K562 (cell line): ENCODE results near the gene TGFBR1. TPM values are rescaled to one million over a fixed set of nuclear protein-coding genes. Genes with fewer than 3 reads are reported as not detected.

Source experiments
- ADNP ChIP-seq: fragments of 200-800 bp; sonication (Bioruptor generic); IDR thresholded peaks from 2 replicates; pipeline ENCODE4 v1.6.1; 2016; ENCODE audit warnings: missing genetic modification characterization, missing compliant biosample characterization
- BMI1 ChIP-seq: fragments of 150-350 bp; IDR thresholded peaks from 2 replicates; pipeline ENCODE4 v1.6.1; 2014; ENCODE audit warnings: low read length
- HDAC1 ChIP-seq, 2 experiments: fragments of 450-650 bp; IDR thresholded peaks; 2 replicates each; pipeline ENCODE4 v1.6.1; 2016 to 2017; ENCODE audit warnings: inconsistent platforms in 1 of 2, mild to moderate bottlenecking in 1 of 2, moderate library complexity in 1 of 2
- KAT7 ChIP-seq: sonication (generic); formaldehyde crosslinking; IDR thresholded peaks from 2 replicates; pipeline ENCODE4 v1.8.0; 2022; ENCODE audit warnings: missing genetic modification reagents, mild to moderate bottlenecking, borderline replicate concordance
- PHF20 ChIP-seq: fragments of 450-650 bp; IDR thresholded peaks from 2 replicates; pipeline ENCODE4 v1.6.1; 2018; ENCODE audit not compliant: partially characterized antibody
- RCOR1 ChIP-seq, 2 experiments: IDR thresholded peaks; 2 replicates each; pipeline ENCODE4 v1.6.1; 2012; ENCODE audit warnings: low read depth in 2 of 2, low read length in 2 of 2, borderline replicate concordance in 1 of 2, improper control_type of control experiment in 1 of 2
- SAP30 ChIP-seq: fragments of 200-600 bp; sonication (generic); IDR thresholded peaks from 2 replicates; pipeline ENCODE4 v1.6.1; 2012; ENCODE audit warnings: borderline replicate concordance, low read depth, mild to moderate bottlenecking, moderate library complexity, low read length, control low read depth, inconsistent platforms; ENCODE audit not compliant: insufficient read depth, poor library complexity, severe bottlenecking
- SRF ChIP-seq, 2 experiments: fragments of 250-450, 450-650 bp in 1 of 2; sonication (Bioruptor Pico) in 1 of 2; sonication (generic) in 1 of 2; formaldehyde crosslinking; IDR thresholded peaks; 2 replicates each; pipeline versions ENCODE4 v1.5.0 to v1.5.1; 2020 to 2022; ENCODE audit warnings: mild to moderate bottlenecking in 1 of 2, missing genetic modification reagents in 1 of 2
- ZNF324 ChIP-seq: fragments of 250-450 bp; sonication (Bioruptor Pico); IDR thresholded peaks from 2 replicates; pipeline ENCODE4 v1.4.0; 2020; ENCODE audit warnings: mild to moderate bottlenecking
- ZNF431 ChIP-seq: sonication (generic); formaldehyde crosslinking; IDR thresholded peaks from 2 replicates; pipeline ENCODE4 v1.8.0; 2022; ENCODE audit warnings: mild to moderate bottlenecking, missing genetic modification reagents
- polyA plus RNA-seq, 8 experiments: library from polyadenylated mRNA; depleted of rRNA in 4 of 8; stranded (reverse) in 5 of 8; unstranded in 3 of 8; fragments of >200 nt; fragmentation: Nextera tagmentation in 2 of 8; fragmentation: Illumina TruSeq in 1 of 8; extraction: Ambion mirVana in 2 of 8; extraction: Trizol in 1 of 8; gene quantifications; 2 replicates each; pipeline versions ENCODE4 v1.2.1 to v1.2.3, GENCODE V29; 2011 to 2014; ENCODE audit warnings: inconsistent platforms in 1 of 8, missing spikeins in 1 of 8
- total RNA-seq, 7 experiments: library from RNA; depleted of rRNA in 6 of 7; stranded (reverse); fragments of >200 nt in 6 of 7; fragmentation: Illumina TruSeq in 2 of 7; extraction: Trizol in 2 of 7; gene quantifications; 2 replicates each; pipeline versions ENCODE4 v1.2.1 to v1.2.3, GENCODE V29; 2011 to 2021; ENCODE audit warnings: low replicate concordance in 1 of 7
- TF ChIP-seq, protein P1 (sequence below): sonication (generic); formaldehyde crosslinking; IDR thresholded peaks from 2 replicates; pipeline ENCODE4 v1.8.0; 2023; ENCODE audit warnings: missing genetic modification reagents, mild to moderate bottlenecking, borderline replicate concordance
- TF ChIP-seq, protein P2 (sequence below): fragments of 250-450 bp; sonication (Bioruptor Pico); IDR thresholded peaks from 2 replicates; pipeline ENCODE4 v1.5.0; 2021; ENCODE audit warnings: mild to moderate bottlenecking, moderate library complexity
- TF ChIP-seq, protein P3 (sequence below): fragments of 450-650 bp; conservative IDR thresholded peaks from 2 replicates; pipeline ENCODE4 v1.6.1; 2016; ENCODE audit warnings: missing genetic modification characterization, low read depth, mild to moderate bottlenecking, control low read depth, missing compliant biosample characterization
- TF ChIP-seq, protein P4 (sequence below): fragments of 450-650 bp; formaldehyde crosslinking; conservative IDR thresholded peaks from 2 replicates; pipeline ENCODE4 v1.4.0; 2022; ENCODE audit warnings: mild to moderate bottlenecking, missing genetic modification characterization

The TGFBR1 gene
- total and polyA plus RNA-seq, 9 of the 15 experiments (the other 6 are each of a cell fraction or from before 2014, with no cell fraction given) = 15.5 to 62.4 (median 42.7) TPM

DNA sequence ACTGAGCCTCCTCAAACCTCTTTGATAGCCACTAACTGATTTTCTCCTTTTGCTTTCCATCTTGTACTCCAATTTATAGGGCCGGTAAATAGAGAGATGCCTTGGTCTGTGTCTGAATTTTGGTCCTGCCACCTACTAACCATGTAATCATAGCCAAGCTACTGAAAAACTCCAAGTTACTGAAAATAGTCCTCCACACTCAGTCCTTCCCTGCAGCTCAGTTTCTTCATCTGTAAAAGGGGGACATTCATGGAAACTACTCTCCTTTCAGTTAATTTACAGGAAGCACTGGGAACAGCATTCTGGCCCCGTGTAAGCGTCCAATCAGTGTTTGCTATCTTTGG lies 30.0 kb upstream of the TGFBR1 start (continued):
- TF ChIP-seq ZNF324 (CRISPR knock-in tag) (0 out of 2 replicates have a peak, but pooled peaks have one; percentile 1), RCOR1 (IDR thresholded peaks at IDR 0.05; ENCODE audit: borderline replicate concordance in 1 of 2, low read depth in 2 of 2, low read length in 2 of 2) (peak; percentile 58 to 70), SRF (CRISPR knock-in tag; IDR thresholded peaks at IDR 0.05) (0 out of 4 replicates have a peak, but pooled peaks of 1 of the 2 experiments have one; percentile 3), KAT7 (CRISPR knock-in tag) (0 out of 2 replicates have a peak, but pooled peaks have one; percentile 24), ZNF431 (CRISPR knock-in tag) (0 out of 2 replicates have a peak, but pooled peaks have one; percentile 14), HDAC1 (IDR thresholded peaks at IDR 0.05) (peak in 1 of 2 experiments; percentile 59; a peak in 1 of 4 replicates), ADNP (tag) (peak; percentile 97), BMI1 (no peak), PHF20 (peak; percentile 13), SAP30 (peak; percentile 45)
- TF ChIP-seq, protein P1, sequence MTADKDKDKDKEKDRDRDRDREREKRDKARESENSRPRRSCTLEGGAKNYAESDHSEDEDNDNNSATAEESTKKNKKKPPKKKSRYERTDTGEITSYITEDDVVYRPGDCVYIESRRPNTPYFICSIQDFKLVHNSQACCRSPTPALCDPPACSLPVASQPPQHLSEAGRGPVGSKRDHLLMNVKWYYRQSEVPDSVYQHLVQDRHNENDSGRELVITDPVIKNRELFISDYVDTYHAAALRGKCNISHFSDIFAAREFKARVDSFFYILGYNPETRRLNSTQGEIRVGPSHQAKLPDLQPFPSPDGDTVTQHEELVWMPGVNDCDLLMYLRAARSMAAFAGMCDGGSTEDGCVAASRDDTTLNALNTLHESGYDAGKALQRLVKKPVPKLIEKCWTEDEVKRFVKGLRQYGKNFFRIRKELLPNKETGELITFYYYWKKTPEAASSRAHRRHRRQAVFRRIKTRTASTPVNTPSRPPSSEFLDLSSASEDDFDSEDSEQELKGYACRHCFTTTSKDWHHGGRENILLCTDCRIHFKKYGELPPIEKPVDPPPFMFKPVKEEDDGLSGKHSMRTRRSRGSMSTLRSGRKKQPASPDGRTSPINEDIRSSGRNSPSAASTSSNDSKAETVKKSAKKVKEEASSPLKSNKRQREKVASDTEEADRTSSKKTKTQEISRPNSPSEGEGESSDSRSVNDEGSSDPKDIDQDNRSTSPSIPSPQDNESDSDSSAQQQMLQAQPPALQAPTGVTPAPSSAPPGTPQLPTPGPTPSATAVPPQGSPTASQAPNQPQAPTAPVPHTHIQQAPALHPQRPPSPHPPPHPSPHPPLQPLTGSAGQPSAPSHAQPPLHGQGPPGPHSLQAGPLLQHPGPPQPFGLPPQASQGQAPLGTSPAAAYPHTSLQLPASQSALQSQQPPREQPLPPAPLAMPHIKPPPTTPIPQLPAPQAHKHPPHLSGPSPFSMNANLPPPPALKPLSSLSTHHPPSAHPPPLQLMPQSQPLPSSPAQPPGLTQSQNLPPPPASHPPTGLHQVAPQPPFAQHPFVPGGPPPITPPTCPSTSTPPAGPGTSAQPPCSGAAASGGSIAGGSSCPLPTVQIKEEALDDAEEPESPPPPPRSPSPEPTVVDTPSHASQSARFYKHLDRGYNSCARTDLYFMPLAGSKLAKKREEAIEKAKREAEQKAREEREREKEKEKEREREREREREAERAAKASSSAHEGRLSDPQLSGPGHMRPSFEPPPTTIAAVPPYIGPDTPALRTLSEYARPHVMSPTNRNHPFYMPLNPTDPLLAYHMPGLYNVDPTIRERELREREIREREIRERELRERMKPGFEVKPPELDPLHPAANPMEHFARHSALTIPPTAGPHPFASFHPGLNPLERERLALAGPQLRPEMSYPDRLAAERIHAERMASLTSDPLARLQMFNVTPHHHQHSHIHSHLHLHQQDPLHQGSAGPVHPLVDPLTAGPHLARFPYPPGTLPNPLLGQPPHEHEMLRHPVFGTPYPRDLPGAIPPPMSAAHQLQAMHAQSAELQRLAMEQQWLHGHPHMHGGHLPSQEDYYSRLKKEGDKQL (CRISPR knock-in tag) = no peak
- TF ChIP-seq, protein P2, sequence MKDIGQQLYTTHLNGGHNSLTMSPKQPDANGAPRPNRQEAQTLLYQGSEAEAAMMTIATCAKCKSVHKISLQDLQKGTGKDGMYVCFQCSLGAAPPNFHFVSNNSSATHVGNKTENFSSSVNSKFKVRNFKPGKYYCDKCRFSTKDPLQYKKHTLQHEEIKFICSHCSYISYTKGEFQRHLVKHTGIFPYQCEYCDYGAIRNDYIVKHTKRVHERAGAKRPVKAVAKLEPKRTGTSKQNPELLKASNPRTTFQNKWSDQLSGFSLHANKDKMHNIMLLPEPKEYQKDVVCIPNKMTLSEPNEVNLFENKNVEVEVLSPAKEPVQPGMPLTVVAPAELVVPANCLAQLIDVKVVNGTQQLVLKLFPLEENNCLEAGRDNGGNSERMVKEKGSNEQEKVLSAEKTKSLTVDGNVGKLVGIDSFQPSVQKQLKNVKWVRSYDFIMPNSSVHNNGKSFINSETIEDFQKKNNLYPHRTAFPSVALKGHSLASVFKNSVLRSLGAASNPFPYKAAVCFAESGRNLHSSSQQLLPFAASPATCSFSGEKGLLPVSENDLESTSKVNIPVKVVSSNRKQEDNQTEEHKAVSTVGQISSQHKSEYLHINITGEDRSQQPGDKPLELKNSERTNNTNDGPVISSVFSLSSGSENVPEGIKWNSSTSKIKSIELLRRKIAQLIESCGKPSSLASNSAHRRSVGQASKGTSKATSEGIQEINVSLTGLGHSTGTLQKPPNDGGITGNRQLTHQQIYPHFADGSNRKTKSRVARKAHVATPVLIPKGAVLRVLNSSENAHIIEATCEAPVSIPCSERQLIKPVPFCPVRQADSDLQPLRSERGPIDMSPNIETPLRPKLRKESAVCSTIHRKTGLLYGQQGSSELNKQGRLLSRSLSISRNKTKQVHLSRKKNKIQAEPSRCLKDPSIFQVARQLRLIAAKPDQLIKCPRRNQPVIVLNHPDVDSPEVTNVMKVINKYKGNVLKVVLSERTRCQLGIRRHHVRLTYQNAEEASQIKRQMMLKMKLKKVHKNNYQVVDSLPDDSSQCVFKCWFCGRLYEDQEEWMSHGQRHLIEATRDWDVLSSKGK = 0 out of 2 replicates have a peak, but pooled peaks have one; percentile 60
- TF ChIP-seq, protein P3, sequence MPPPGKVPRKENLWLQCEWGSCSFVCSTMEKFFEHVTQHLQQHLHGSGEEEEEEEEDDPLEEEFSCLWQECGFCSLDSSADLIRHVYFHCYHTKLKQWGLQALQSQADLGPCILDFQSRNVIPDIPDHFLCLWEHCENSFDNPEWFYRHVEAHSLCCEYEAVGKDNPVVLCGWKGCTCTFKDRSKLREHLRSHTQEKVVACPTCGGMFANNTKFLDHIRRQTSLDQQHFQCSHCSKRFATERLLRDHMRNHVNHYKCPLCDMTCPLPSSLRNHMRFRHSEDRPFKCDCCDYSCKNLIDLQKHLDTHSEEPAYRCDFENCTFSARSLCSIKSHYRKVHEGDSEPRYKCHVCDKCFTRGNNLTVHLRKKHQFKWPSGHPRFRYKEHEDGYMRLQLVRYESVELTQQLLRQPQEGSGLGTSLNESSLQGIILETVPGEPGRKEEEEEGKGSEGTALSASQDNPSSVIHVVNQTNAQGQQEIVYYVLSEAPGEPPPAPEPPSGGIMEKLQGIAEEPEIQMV (tag) = 0 out of 2 replicates have a peak, but pooled peaks have one; percentile 27
- TF ChIP-seq, protein P4, sequence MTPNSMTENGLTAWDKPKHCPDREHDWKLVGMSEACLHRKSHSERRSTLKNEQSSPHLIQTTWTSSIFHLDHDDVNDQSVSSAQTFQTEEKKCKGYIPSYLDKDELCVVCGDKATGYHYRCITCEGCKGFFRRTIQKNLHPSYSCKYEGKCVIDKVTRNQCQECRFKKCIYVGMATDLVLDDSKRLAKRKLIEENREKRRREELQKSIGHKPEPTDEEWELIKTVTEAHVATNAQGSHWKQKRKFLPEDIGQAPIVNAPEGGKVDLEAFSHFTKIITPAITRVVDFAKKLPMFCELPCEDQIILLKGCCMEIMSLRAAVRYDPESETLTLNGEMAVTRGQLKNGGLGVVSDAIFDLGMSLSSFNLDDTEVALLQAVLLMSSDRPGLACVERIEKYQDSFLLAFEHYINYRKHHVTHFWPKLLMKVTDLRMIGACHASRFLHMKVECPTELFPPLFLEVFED (CRISPR knock-in tag) = 0 out of 2 replicates have a peak, but pooled peaks have one; percentile 24
